Measurements from ENCODE around the gene VPS29.
"Not testable (repeated sequence)": the region's sequence is repeated elsewhere in the genome, so short reads cannot be mapped to it uniquely, and the experiment has no call there.

VPS29 gene

GRCh38 chr12:110508071-110508586 is 6.2 kb upstream of the VPS29 start:
- Mint-ChIP-seq H3K4me3 (no peak overlapping the region), H3K27ac (no peak overlapping the region), H3K9me3 (no peaks in the 10 kb centered on the region), H3K36me3 (ENCODE audit: insufficient read depth) (no peaks in the 10 kb centered on the region), H3K27me3 (no peaks in the 10 kb centered on the region), H3K4me1 (ENCODE audit: low read depth in 2 of 2) (no peaks in the 10 kb centered on the region)
- no peak for DNase-seq
- no peak for ATAC-seq (replicated peaks)

GRCh38 chr12:110505332-110505731 is 3.4 kb upstream of the VPS29 start:
- ATAC-seq (replicated peaks) (no peak), DNase-seq (no peak)
- H3K27ac Mint-ChIP-seq, result no peak overlapping the region

GRCh38 chr12:110503432-110503831 is 1.5 kb upstream of the VPS29 start:
- no peak overlapping the region for H3K4me3 Mint-ChIP-seq
- H3K27me3 Mint-ChIP-seq, result no peaks in the 10 kb centered on the region
- H3K36me3 Mint-ChIP-seq (ENCODE audit: insufficient read depth), result peaks cover 17% of the 10 kb centered on the region
- ATAC-seq (replicated peaks) (no peak), DNase-seq (no peak)
- H3K4me1 Mint-ChIP-seq (ENCODE audit: low read depth in 2 of 2), result peaks cover 24 to 25% of the 10 kb centered on the region in 2 donors
- H3K9me3 Mint-ChIP-seq, result no peaks in the 10 kb centered on the region
- H3K27ac Mint-ChIP-seq, result no peak overlapping the region

More at GRCh38 chr12:110505332-110505731, 3.4 kb upstream of the VPS29 start:
- no peak overlapping the region for H3K4me3 Mint-ChIP-seq
- peaks cover 14% of the 10 kb centered on the region for H3K36me3 Mint-ChIP-seq (ENCODE audit: insufficient read depth)
- no peaks in the 10 kb centered on the region for H3K27me3 Mint-ChIP-seq
- H3K9me3 Mint-ChIP-seq, result no peaks in the 10 kb centered on the region
- peaks cover 13 to 20% of the 10 kb centered on the region in 2 donors for H3K4me1 Mint-ChIP-seq (ENCODE audit: low read depth in 2 of 2)

DNA sequence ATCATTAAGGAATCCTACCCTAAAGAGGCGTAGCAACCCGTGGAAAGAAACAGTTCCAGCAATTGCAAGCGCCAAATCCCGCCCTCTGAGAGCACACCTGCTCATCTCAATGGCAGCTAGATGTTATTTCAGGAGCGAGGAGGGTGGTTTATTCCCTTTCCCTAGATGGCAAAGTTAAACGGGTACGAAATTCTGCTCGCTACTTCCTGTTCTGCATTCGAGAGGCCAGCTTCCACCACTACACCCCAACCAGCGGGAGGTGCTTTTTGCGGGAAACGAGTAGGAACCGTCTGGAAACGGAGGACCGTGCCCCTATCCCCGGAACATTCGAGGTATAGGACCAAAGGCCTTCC is 536 bp downstream of the VPS29 start:
- ATAC-seq (replicated peaks) (peak; percentile 3), DNase-seq (no peak)
- H3K27me3 Mint-ChIP-seq, result no peaks in the 10 kb centered on the region
- H3K9me3 Mint-ChIP-seq, result no peaks in the 10 kb centered on the region
- H3K27ac Mint-ChIP-seq, result peak overlapping the region; percentile 97 to 98
- peaks cover 24 to 29% of the 10 kb centered on the region in 2 donors for H3K4me1 Mint-ChIP-seq (ENCODE audit: low read depth in 2 of 2)
- H3K4me3 Mint-ChIP-seq, result peak overlapping the region; percentile 87 to 100
- H3K36me3 Mint-ChIP-seq (ENCODE audit: insufficient read depth), result peaks cover 29% of the 10 kb centered on the region

DNA sequence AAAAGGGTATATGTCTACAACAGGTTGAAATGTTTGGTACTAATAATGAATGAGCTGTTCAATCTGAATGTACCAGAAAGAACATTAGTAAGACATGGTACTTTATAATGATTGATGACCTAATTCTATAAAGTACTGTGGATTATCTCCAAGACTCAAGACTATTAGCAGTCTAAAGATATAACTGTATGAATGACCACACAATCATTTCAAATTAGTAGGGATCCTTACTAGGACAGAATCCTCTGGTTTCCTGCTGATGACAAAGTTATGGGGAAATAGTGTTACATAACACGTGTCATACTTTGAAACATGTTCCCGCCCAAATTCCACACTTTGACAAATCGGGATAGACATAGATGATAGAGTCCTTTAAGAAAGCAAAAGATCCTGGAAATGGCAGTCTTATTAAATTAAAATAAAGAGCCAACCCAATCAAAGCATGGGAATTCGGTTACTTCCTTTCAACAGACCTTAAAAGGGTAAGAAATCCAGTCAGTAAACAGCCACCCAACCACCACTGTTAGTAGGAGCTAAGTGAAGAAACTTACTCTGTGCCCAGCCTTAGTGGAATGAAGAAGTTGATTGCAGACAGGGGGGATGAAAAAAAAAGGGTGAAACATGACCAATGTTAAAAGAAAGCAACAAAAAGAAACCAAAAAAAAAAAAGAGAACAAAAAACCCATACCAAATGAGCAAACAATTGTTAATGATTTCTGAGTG is 2.8 kb downstream of the VPS29 start:
- Mint-ChIP-seq H3K36me3 (ENCODE audit: insufficient read depth) (peaks cover 51% of the 10 kb centered on the region), H3K4me3 (peak overlapping the region; percentile 23 to 100), H3K9me3 (no peaks in the 10 kb centered on the region), H3K27ac (peak overlapping the region; percentile 32 to 46), H3K4me1 (ENCODE audit: low read depth in 2 of 2) (peaks cover 24 to 29% of the 10 kb centered on the region in 2 donors), H3K27me3 (no peaks in the 10 kb centered on the region)
- DNase-seq (no peak), ATAC-seq (replicated peaks) (no peak)

GRCh38 chr12:110475426-110475825 is 26.5 kb downstream of the VPS29 start:
- Mint-ChIP-seq H3K4me3 (no peak overlapping the region), H3K9me3 (no peaks in the 10 kb centered on the region), H3K4me1 (ENCODE audit: low read depth in 2 of 2) (no peaks in the 10 kb centered on the region), H3K27me3 (no peaks in the 10 kb centered on the region), H3K36me3 (ENCODE audit: insufficient read depth) (peaks cover 3% of the 10 kb centered on the region), H3K27ac (no peak overlapping the region)
- no peak for ATAC-seq (replicated peaks)
- no peak for DNase-seq

GRCh38 chr12:110468214-110469048 is 33.5 kb downstream of the VPS29 start, which contains the start of the genes FAM216A and GPN3:
Gene FAM216A, plus strand, starts transcription at chr12:110468845. Its CDS starts 31 bp downstream, at chr12:110468876.
Gene GPN3, minus strand, starts transcription at chr12:110468257. Its CDS starts 54 bp downstream, at chr12:110468203.
- peak; percentile 85 for ATAC-seq (replicated peaks)
- DNase-seq, result peak; percentile 92 to 94 (median 94)
- Mint-ChIP-seq H3K4me3 (peak within 1 kb of the TSS; percentile 87 to 93), H3K9me3 (no peaks in the 10 kb centered on the region), H3K27ac (peak within 1 kb of the TSS; percentile 66 to 88), H3K27me3 (no peaks in the 10 kb centered on the region), H3K4me1 (ENCODE audit: low read depth in 2 of 2) (peaks cover 13 to 23% of the 10 kb centered on the region in 2 donors), H3K36me3 (ENCODE audit: insufficient read depth) (peaks cover 27% of the 10 kb centered on the region)

DNA sequence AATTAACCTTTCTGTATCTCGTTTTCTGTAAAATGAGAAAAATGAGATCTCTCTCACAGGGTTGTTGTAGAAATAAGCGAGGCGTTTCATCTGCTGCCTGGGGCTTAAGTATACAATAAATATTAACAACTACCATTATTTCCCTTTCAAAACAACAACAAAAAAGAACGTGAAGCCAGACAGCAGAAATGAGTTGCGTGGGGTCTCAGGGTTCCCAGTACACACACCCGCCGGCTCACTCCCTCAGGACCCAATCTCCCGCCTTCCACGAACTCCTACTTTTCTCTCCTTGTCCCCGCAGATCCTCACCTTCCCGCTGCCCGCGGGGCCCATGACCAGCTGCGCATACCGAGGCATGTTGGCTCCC is 34.1 kb downstream of the VPS29 start:
- DNase-seq (no peak), ATAC-seq (replicated peaks) (no peak)
- H3K4me3 Mint-ChIP-seq, result peak overlapping the region; percentile 87 to 93
- peaks cover 13 to 23% of the 10 kb centered on the region in 2 donors for H3K4me1 Mint-ChIP-seq (ENCODE audit: low read depth in 2 of 2)
- H3K36me3 Mint-ChIP-seq (ENCODE audit: insufficient read depth), result peaks cover 31% of the 10 kb centered on the region
- no peaks in the 10 kb centered on the region for H3K9me3 Mint-ChIP-seq
- no peaks in the 10 kb centered on the region for H3K27me3 Mint-ChIP-seq
- peak overlapping the region; percentile 66 to 88 for H3K27ac Mint-ChIP-seq

DNA sequence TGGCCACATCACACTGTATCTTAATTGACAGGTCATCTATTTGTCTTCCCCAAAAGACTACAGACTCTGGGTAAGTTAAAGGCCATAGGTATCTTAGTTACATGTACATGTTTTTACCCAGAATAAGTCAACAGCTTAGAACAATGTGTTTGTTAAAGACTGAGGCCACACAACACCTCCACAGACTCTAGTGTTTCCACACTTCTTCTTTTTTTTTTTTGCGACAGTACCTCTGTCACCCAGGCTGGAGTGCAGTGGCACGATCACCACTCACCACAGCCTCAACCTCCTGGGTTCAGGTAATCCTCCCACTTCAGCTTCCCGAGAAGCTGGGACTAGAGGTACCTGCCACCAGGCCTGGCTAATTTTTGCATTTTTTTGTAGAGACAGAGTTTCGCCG is 35.1 kb downstream of the VPS29 start:
- H3K36me3 Mint-ChIP-seq (ENCODE audit: insufficient read depth), result peaks cover 36% of the 10 kb centered on the region
- peaks cover 13 to 28% of the 10 kb centered on the region in 2 donors for H3K4me1 Mint-ChIP-seq (ENCODE audit: low read depth in 2 of 2)
- H3K27me3 Mint-ChIP-seq, result no peaks in the 10 kb centered on the region
- H3K27ac Mint-ChIP-seq, result peak overlapping the region in 1 of 2 donors; percentile 66
- H3K9me3 Mint-ChIP-seq, result no peaks in the 10 kb centered on the region
- peak overlapping the region in 1 of 2 donors; percentile 93 for H3K4me3 Mint-ChIP-seq
- no peak for ATAC-seq (replicated peaks)
- no peak for DNase-seq

- not testable (repeated sequence) for H3K27me3 Mint-ChIP-seq; H3K4me3 Mint-ChIP-seq; ATAC-seq (replicated peaks); DNase-seq; H3K9me3 Mint-ChIP-seq; H3K27ac Mint-ChIP-seq
- Mint-ChIP-seq H3K4me1 (ENCODE audit: low read depth in 2 of 2) (peaks cover 13 to 28% of the 10 kb centered on the region in 2 donors), H3K36me3 (ENCODE audit: insufficient read depth) (peaks cover 42% of the 10 kb centered on the region)
Measured at GRCh38 chr12:110465765-110466164, 36.1 kb downstream of the VPS29 start.

- H3K4me1 Mint-ChIP-seq (ENCODE audit: low read depth in 2 of 2), result peaks cover 13 to 28% of the 10 kb centered on the region in 2 donors
- DNase-seq (no peak), ATAC-seq (replicated peaks) (no peak)
- no peaks in the 10 kb centered on the region for H3K27me3 Mint-ChIP-seq
- H3K9me3 Mint-ChIP-seq, result no peaks in the 10 kb centered on the region
- H3K27ac Mint-ChIP-seq, result no peak overlapping the region
- H3K36me3 Mint-ChIP-seq (ENCODE audit: insufficient read depth), result peaks cover 42% of the 10 kb centered on the region
- no peak overlapping the region for H3K4me3 Mint-ChIP-seq
Measured at GRCh38 chr12:110465024-110465423, 36.9 kb downstream of the VPS29 start.

DNA sequence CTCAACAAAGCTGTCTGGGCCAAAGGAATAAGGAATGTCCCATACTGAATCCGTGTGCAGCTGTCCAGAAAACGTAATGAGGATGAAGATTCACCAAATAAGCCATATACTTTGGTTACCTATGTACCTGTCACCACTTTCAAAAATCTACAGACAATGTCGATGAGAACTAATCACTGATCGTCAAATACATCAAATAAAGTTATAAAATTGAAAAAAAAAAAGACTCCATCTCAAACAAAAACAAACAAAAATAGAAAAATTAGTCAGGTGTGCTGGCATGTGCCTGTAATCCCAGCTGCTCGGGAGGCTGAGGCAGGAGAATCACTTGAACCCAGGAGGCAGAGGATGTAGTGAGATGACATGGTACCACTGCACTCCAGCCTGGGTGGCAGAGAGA is 40.7 kb downstream of the VPS29 start:
- not testable (repeated sequence) for H3K27me3 Mint-ChIP-seq; H3K4me3 Mint-ChIP-seq; H3K27ac Mint-ChIP-seq; H3K4me1 Mint-ChIP-seq (ENCODE audit: low read depth in 2 of 2); ATAC-seq (replicated peaks); H3K9me3 Mint-ChIP-seq; DNase-seq
- H3K36me3 Mint-ChIP-seq (ENCODE audit: insufficient read depth), result peaks cover 56% of the 10 kb centered on the region

- DNase-seq (no peak), ATAC-seq (replicated peaks) (no peak)
- Mint-ChIP-seq H3K36me3 (ENCODE audit: insufficient read depth) (peaks cover 63% of the 10 kb centered on the region), H3K4me3 (no peak overlapping the region), H3K27me3 (no peaks in the 10 kb centered on the region), H3K4me1 (ENCODE audit: low read depth in 2 of 2) (peaks cover 2 to 10% of the 10 kb centered on the region in 2 donors), H3K27ac (no peak overlapping the region), H3K9me3 (no peaks in the 10 kb centered on the region)
Measured at GRCh38 chr12:110458756-110459155, 43.2 kb downstream of the VPS29 start.
